PFSK-1 (cell line): ENCODE results near the gene NR0B2.

ENCODE experiments used
- POLR2AphosphoS5 ChIP-seq: IDR thresholded peaks from 2 replicates; pipeline ENCODE4 v1.6.1; 2012; ENCODE audit warnings: low read depth, mild to moderate bottlenecking, control low read depth, low read length, moderate library complexity
- REST ChIP-seq, 2 experiments: IDR thresholded peaks; 2 replicates each; pipeline versions ENCODE4 v1.6.1 to v1.8.0; 2011 to 2012; ENCODE audit warnings: low read depth in 2 of 2, low read length in 2 of 2, control low read depth in 1 of 2, inconsistent platforms in 1 of 2, mild to moderate bottlenecking in 1 of 2, moderate library complexity in 1 of 2; ENCODE audit not compliant: insufficient read depth in 1 of 2

GRCh38 chr1:26949266-26949925 is 35.6 kb upstream of the NR0B2 start:
- TF ChIP-seq POLR2AphosphoS5 (no peak), REST (IDR thresholded peaks at IDR 0.05; ENCODE audit: insufficient read depth in 1 of 2, low read depth in 2 of 2, low read length in 2 of 2) (no peak)
